ENCODE measurements around the gene LYRM4.

DNA sequence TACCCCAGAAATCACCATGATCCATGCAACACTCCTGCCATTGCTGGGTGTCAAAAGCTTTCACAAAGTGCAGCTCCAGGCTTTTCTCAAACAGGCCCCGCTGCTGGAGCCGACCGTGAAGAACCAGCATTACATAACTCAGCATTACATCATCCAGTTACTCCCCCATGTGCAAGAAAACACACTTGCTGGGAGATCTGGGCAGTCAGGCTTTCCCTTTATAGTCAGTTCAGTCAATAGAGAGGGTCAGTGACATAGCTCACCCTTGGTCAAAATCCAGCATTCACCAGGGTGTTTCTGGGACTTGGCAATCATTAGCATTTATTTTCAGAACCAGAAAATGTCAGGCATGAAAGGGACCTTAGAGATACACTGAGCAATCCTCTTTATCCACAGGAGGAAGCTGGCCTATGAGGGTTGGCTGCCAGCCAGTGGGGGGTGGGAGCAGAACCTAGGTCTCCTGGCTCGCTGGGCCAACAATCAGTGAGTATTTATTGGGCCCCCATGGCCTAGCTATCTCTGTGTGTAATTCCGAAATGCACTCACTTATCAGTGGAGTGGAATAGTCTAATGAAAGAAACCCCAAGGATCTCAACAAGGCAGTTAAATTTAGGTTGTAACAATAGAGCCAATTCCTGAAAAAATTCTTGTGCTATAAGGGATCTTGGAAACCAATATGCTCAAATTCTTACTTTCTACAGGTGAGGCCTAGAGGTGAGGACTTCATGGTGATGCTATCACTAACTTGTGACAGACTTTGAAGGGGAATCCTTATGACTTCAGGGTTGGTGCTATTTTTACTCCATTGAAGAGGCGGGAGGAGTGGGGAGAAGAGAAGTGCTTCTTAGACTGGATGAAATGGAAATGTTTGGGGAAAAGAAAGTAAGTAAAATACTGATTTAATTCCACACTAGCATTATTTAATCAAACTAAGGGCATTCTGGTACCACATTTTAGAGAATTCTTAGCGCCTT lies 54.6 kb downstream of the LYRM4 start:
- TF ChIP-seq, protein P1, sequence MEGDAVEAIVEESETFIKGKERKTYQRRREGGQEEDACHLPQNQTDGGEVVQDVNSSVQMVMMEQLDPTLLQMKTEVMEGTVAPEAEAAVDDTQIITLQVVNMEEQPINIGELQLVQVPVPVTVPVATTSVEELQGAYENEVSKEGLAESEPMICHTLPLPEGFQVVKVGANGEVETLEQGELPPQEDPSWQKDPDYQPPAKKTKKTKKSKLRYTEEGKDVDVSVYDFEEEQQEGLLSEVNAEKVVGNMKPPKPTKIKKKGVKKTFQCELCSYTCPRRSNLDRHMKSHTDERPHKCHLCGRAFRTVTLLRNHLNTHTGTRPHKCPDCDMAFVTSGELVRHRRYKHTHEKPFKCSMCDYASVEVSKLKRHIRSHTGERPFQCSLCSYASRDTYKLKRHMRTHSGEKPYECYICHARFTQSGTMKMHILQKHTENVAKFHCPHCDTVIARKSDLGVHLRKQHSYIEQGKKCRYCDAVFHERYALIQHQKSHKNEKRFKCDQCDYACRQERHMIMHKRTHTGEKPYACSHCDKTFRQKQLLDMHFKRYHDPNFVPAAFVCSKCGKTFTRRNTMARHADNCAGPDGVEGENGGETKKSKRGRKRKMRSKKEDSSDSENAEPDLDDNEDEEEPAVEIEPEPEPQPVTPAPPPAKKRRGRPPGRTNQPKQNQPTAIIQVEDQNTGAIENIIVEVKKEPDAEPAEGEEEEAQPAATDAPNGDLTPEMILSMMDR (IDR thresholded peaks at IDR 0.05; ENCODE audit: low read depth, low read length): no peak
- TF ChIP-seq EZH2phosphoT487 (IDR thresholded peaks at IDR 0.05; ENCODE audit: low read depth): no peak
